Measurements from ENCODE around the gene KTN1.

KTN1 gene

GRCh38 chr14:55684956-55685584 lies 105.1 kb downstream of the KTN1 start:
- DNase-seq = no peak

- no peak for DNase-seq
Observed at GRCh38 chr14:55686713-55687112, 106.7 kb downstream of the KTN1 start.

DNA sequence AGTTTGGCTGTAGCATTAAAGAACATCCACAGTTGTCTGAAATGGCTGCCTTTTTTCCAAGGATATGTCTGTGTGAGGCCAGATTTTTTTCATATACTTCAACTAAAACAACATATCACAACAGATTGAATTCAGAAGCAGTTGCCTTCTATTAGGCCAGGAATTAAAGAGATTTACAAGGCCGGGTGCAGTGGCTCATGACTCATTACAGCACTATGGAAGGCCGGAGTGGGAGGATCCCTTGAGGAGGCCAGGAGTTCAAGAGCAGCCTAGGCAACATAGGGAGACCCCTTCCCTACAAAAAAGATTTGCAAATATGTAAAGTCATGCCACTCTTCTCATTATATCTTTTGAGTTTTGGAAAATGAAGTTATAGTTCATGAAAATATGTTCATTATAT lies 108.6 kb downstream of the KTN1 start:
- no peak for DNase-seq

- DNase-seq = no peak
Observed at GRCh38 chr14:55689981-55690871, 110.2 kb downstream of the KTN1 start.

DNA sequence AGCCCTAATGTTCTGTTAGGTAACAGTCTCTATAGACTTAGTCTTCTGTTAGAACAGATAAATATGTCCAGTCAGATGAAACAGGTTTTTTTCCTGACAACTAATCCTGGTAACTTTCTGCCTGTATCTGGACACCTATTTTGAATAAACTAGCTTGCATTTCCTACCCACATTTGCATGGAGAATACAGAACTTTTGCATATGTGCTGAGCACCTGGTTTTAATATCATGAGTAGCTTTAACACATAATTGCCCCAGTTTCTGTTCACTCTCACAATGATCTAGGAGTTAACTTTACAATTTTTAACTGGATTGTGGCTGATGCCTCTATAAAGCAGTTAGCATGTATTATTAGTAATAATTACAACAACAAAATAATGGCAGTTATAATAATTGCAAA lies 111.7 kb downstream of the KTN1 start:
- no peak for DNase-seq

DNA sequence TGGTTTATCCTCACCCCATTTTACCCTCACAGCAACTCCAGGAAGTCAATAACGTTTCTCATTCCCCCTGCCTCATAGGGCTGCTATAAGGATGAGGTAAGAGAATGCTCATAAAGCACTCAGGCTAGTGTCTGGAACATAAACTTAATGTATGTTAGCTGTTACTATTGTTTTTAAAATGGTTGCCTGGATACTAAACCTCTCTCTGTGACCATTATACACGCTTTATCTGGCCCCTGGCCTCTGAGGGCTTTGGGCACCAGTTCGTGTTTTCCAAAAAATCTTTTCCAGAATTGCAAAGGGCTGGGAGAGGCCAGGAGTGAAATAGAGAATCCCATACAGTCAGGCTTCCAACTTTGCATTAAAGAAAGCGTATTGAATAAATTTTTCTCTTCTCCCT lies 113.9 kb downstream of the KTN1 start:
- no peak for DNase-seq

DNA sequence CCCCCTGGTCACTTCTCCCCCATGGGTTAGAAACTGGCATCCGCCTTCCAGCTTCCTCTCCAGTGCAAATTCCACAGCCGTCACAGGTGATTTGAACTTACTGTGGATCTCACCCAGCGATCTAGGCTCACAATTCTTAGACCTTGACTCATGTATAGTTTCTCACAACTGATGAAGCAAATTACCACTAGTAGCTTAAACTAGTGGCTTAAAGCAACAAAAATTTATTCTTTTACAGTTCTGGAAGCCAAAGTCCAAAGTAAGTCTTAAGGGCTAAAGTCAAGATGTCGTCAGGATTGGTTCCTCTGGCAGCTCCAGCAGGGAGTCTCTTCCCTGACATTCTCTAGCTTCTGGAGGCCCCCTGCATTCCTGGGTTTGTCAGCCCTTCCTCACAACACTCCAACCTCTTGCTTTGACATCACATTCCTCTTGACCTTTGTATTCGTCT lies 117.4 kb downstream of the KTN1 start:
- no peak for DNase-seq

DNA sequence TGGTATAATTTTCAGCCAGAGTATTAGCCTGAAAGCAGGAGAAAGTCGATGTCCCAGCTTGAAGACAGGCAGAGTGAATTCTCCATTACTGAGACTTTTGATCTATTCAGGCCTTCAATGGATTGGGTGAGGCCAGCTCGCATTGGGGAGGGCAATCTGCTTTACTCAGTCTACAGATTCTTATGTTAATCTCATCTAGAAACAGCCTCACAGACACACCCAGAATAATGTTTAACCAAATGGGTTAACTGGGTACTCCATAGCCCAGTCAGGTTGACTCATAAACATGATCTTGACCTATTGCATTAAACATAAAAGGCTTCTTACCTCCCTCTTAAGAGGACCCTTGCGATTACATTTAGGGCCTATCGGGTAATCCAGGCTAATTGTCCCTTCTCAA lies 118.0 kb downstream of the KTN1 start:
- no peak for DNase-seq

- no peak for DNase-seq
Observed at GRCh38 chr14:55699131-55700057, 119.4 kb downstream of the KTN1 start.

- no peak for DNase-seq
Observed at GRCh38 chr14:55701638-55702037, 121.6 kb downstream of the KTN1 start.

DNA sequence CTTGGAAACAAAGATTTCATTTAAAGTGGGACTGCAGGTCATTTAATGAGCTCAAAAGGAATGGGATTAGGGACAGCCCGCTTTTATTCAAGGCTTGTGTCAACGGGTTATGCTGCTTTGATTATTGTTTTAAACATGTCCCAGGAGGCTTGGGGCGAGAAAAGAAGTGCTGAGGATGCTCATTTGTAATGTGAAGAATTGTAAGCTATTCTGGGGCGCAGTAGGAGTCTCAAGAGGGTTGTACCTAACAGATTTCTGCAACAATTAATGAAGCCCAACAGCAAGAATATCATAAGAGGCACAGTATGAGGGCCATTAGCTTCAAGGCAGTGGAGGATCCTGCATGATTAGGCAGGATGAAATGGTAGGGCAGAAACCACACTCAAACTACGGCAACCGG lies 122.5 kb downstream of the KTN1 start:
- no peak for DNase-seq

GRCh38 chr14:55704654-55705053 lies 124.6 kb downstream of the KTN1 start:
- DNase-seq = no peak

- peak; percentile 48 for DNase-seq
Observed at GRCh38 chr14:55705651-55706364, 125.8 kb downstream of the KTN1 start.

- no peak for DNase-seq
Observed at GRCh38 chr14:55706365-55706684, 126.3 kb downstream of the KTN1 start.

- no peak for DNase-seq
Observed at GRCh38 chr14:55706893-55707292, 126.9 kb downstream of the KTN1 start.

DNA sequence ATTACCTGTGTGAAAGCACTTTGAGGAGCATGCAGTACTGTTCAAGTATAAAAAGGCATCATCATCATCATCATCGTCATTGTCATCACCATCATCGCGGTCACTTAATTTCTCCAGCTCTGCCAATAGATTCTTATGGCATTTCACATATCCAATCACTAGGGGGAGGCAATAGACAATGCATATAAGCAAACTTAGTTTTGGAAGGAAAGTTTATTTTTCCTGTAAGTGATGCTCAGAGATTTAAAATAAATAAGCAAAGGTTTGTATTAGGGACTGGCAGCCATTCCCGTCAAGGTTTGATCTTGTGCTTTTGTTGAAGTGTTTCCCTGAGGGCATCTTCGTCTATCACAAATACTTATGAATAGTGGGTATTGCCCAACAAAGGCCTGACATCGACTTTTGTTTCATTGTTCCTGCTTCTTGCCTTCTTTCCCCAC lies 127.4 kb downstream of the KTN1 start:
- peak; percentile 32 for DNase-seq

DNA sequence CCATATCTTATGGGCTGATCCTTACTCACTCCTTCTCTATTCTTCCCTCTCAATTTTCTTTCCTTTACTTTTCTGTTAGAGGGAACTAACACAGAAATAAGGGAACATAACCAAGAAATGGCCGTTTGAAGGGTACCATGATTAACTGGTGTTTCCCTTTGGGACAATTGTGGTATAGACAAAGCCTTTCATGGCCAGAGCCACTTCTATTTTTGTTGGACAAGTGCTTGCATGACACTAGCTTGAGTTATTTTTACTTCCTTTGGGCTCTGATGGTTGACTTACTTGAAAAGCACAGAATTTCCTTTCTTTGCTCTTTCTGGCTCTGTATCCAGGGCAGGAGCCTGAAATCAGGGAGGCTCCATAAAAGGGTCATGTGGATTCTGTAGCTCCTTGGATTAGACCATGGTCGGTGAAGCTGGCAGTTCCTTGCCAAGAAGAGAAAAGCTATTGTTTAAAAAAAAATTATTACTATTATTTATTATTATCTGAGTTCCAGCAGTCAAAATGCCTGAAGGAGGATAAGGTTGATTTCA lies 130.6 kb downstream of the KTN1 start:
- DNase-seq = no peak

GRCh38 chr14:55711175-55711811 lies 131.3 kb downstream of the KTN1 start:
- DNase-seq = no peak

GRCh38 chr14:55712491-55712890 lies 132.5 kb downstream of the KTN1 start:
- DNase-seq = no peak

- no peak for DNase-seq
Observed at GRCh38 chr14:55713486-55713885, 133.5 kb downstream of the KTN1 start.

DNA sequence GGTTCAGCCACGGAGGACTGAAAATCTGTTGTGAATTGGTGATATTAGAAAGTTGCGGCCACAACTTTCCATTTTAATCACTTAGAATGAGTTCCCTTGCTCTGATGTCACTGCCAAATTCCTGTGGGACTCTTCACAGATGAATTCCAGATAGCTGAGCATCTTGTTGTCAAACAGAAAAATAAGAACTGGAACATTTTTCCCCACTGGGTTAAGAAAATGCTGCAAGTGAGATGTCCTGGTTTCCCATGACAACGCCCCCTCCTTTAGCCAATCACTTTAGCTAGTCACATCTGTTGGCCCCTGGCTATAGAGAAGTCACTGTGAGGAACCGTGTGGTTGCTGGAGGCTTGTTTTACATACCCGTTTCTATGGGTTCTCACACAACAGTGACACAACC lies 135.9 kb downstream of the KTN1 start:
- DNase-seq = no peak

- no peak for DNase-seq
Observed at GRCh38 chr14:55717621-55718020, 137.6 kb downstream of the KTN1 start.

Measured in NCI-H748 treated with DMSO at 0.1 percent for 48 hours (cell line).